Breast epithelium (tissue), 4 donors: Measurements from ENCODE around the gene AQP5. TPM values are rescaled to one million over a fixed set of nuclear protein-coding genes. Genes with fewer than 3 reads are reported as not detected.

Experiments
- DNase-seq, 2 donors: peaks; one replicate each; pipeline ENCODE4 v3.0.0-alpha.2; 2019; ENCODE audit warnings: low spot score in 2 of 2
- H3K27ac ChIP-seq, 2 donors: fragments of 200-600 bp; sonication (generic) in 1 of 2; one replicate each; pipeline ENCODE4 v1.5.1; 2016 to 2019; ENCODE audit warnings: mild to moderate bottlenecking in 1 of 2
- H3K27me3 ChIP-seq, 2 donors: fragments of 200-600 bp; sonication (generic) in 1 of 2; one replicate each; pipeline versions ENCODE4 v1.5.1 to v1.6.0; 2017 to 2019; ENCODE audit warnings: control low read depth in 1 of 2, mild to moderate bottlenecking in 1 of 2
- H3K36me3 ChIP-seq: fragments of 200-600 bp; one replicate; pipeline ENCODE4 v1.5.1; 2019
- H3K4me1 ChIP-seq, 2 donors: fragments of 200-600 bp; sonication (generic); one replicate each; pipeline ENCODE4 v1.5.1; 2016 to 2019; ENCODE audit warnings: control low read depth in 1 of 2
- H3K4me3 ChIP-seq, 3 donors: fragments of 200-600 bp; sonication (generic); 1 replicate in 2 of 3; 2 replicates in 1 of 3; pipeline ENCODE4 v1.5.1; 2016 to 2019; ENCODE audit warnings: mild to moderate bottlenecking in 3 of 3, moderate library complexity in 2 of 3
- H3K9me3 ChIP-seq, 2 donors: fragments of 200-600 bp; sonication (generic) in 1 of 2; one replicate each; pipeline ENCODE4 v1.5.1; 2016 to 2019; ENCODE audit warnings: control low read depth in 1 of 2
- CTCF ChIP-seq, 3 donors: fragments of 450-650 bp; IDR thresholded peaks; one replicate each; pipeline ENCODE4 v1.5.1; 2016 to 2017; ENCODE audit warnings: antibody characterized with exemption in 3 of 3, mild to moderate bottlenecking in 3 of 3, moderate library complexity in 3 of 3
- POLR2A ChIP-seq: fragments of 450-650 bp; IDR thresholded peaks from one replicate; pipeline ENCODE4 v1.6.1; 2016; ENCODE audit warnings: antibody characterized with exemption, mild to moderate bottlenecking, moderate library complexity
- POLR2AphosphoS5 ChIP-seq, 3 donors: sonication (generic); formaldehyde crosslinking; IDR thresholded peaks; one replicate each; pipeline ENCODE4 v1.6.1; 2017; ENCODE audit warnings: antibody characterized with exemption in 3 of 3
- intact Hi-C: fragments of 100-400 bp; cut with DNase I; formaldehyde crosslinking; loops from one replicate; pipeline ENCODE4 v1.15.1; 2023; ENCODE audit warnings: low total_unique reads
- total RNA-seq, 3 donors: library from RNA; depleted of rRNA; stranded (reverse); fragments of >200 nt; gene quantifications; one replicate each; pipeline ENCODE4 v1.1.0, GENCODE V29; 2016

AQP5 gene
- total RNA-seq, 3 donors from 2014 or later, result 3.1 to 4.6 TPM; not detected in 1

- Histone ChIP-seq H3K27me3 (no peaks in the 10 kb centered on the region), H3K27ac (no peak overlapping the region), H3K4me3 (no peak overlapping the region), H3K9me3 (no peaks in the 10 kb centered on the region), H3K36me3 (no peaks in the 10 kb centered on the region), H3K4me1 (no peaks in the 10 kb centered on the region)
- intact Hi-C loops, result no loop called here
- no peak for DNase-seq
- TF ChIP-seq CTCF (IDR thresholded peaks at IDR 0.05), result no peak
- TF ChIP-seq POLR2AphosphoS5 (IDR thresholded peaks at IDR 0.05), result no peak
- no peak for TF ChIP-seq POLR2A
These were observed 16.5 kb downstream of the AQP5 start for GRCh38 chr12:49978125-49978524.

DNA sequence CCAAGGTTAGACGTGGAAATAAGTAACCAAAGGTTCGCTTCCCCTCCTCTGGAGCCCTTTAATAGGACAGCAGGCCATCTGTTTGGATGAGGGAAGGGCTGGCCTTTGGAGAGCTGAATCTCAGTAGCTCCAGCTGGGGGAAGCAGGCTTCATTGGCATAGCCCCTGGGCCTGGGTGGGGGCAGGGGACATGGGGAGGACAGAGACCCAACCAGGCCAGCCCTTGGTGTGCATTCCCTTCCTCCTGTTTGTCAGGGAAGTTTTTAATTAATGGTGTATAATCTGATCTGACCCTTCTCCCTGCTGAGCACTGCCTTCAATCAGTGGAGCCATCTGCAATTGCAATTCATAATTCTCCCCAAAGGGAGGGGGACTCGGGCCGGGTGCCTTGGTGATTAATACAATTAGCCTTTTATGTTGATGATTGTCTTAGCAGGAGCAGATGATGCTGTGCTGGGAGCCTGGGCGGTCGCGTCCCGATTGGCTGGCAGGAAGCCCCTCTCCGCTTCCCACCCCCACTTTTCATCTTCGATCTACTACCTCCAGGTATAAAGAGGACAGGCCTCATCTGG is 17.4 kb downstream of the AQP5 start:
- Histone ChIP-seq H3K9me3 (no peaks in the 10 kb centered on the region), H3K4me3 (no peak overlapping the region), H3K27ac (no peak overlapping the region), H3K4me1 (no peaks in the 10 kb centered on the region), H3K36me3 (no peaks in the 10 kb centered on the region), H3K27me3 (no peaks in the 10 kb centered on the region)
- TF ChIP-seq POLR2A (no peak), CTCF (IDR thresholded peaks at IDR 0.05) (no peak), POLR2AphosphoS5 (IDR thresholded peaks at IDR 0.05) (no peak)
- no peak for DNase-seq
- intact Hi-C loops, result no loop called here

GRCh38 chr12:49979791-49980190 is 18.1 kb downstream of the AQP5 start:
- no peaks in the 10 kb centered on the region for H3K36me3 ChIP-seq
- no peaks in the 10 kb centered on the region for H3K27me3 ChIP-seq
- intact Hi-C loops, result no loop called here
- DNase-seq, result no peak
- TF ChIP-seq POLR2A (no peak), POLR2AphosphoS5 (IDR thresholded peaks at IDR 0.05) (no peak), CTCF (IDR thresholded peaks at IDR 0.05) (no peak)
- H3K4me3 ChIP-seq, result no peak overlapping the region
- H3K9me3 ChIP-seq, result no peaks in the 10 kb centered on the region
- H3K4me1 ChIP-seq, result no peaks in the 10 kb centered on the region
- no peak overlapping the region for H3K27ac ChIP-seq

GRCh38 chr12:49980501-49981349 is 19.1 kb downstream of the AQP5 start:
- no peak for DNase-seq
- Histone ChIP-seq H3K9me3 (no peaks in the 10 kb centered on the region), H3K4me3 (no peak overlapping the region), H3K4me1 (no peaks in the 10 kb centered on the region), H3K27me3 (no peaks in the 10 kb centered on the region), H3K36me3 (no peaks in the 10 kb centered on the region), H3K27ac (no peak overlapping the region)
- intact Hi-C loops, result no loop called here
- TF ChIP-seq POLR2A, result no peak
- no peak for TF ChIP-seq CTCF (IDR thresholded peaks at IDR 0.05)
- no peak for TF ChIP-seq POLR2AphosphoS5 (IDR thresholded peaks at IDR 0.05)
